GM12891 (cell line): ENCODE data around the gene LZIC.

Source experiments
- POLR2A ChIP-seq: IDR thresholded peaks from 2 replicates; pipeline ENCODE4 v1.6.1; 2011; ENCODE audit warnings: low read depth, low read length, control low read depth
- POLR2AphosphoS5 ChIP-seq: IDR thresholded peaks from 2 replicates; pipeline ENCODE4 v1.6.1; 2011; ENCODE audit warnings: low read depth, low read length, control low read depth

GRCh38 chr1:9929431-9930385, 13.5 kb downstream of the LZIC start:
- TF ChIP-seq POLR2A = no peak
- no peak for TF ChIP-seq POLR2AphosphoS5
